ENCODE data around the gene NSRP1. TPM values are rescaled to one million over a fixed set of nuclear protein-coding genes. Genes with fewer than 3 reads are reported as not detected.
A peak's percentile ranks its signal among the peaks of the same experiment; 100 is the strongest.

Gene NSRP1
- total and polyA plus RNA-seq, 2 of the 13 experiments (the other 11 are each of a cell fraction or from before 2014, with no cell fraction given) = 7.0 to 14.3 TPM

DNA sequence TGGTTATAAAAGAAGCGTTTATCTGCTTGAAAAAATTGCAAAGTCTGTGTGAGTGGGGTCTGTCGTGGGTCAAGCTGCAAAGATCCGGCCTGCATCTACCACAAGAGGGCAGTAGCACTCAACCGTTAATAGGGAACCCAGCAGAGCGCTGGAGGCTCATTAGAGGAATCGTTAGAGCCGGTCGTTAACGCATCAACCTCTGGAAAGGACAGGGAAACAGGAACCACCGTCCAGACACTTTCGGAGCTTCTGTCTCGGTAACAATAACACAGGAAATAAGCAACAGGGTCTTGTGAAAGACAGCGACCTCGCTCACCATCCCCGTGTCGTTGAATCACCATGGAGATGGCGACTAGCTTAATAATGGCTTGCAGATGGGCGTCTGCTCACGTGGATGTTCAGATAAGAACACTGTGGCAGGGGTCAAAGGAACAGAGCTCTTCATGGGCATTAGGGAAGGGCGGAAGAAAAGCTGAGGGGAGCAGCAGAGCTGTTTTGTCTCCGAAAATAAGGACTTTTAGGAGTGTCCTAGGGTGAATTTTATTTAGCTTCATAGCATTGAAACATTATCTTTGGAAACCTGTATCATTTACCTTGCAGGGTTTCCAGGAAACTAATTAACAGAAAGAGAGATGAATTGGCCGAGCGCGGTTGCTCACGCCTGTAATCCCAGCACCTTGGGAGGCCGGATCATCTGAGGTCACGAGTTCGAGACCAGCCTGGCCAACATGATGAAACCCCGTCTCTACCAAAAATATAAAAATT lies 11.9 kb upstream of the NSRP1 start (continued):
- TF ChIP-seq NFKBIZ (CRISPR knock-in tag; IDR thresholded peaks at IDR 0.05) (no peak), JARID2 (CRISPR knock-in tag; IDR thresholded peaks at IDR 0.05; ENCODE audit: insufficient replicate concordance) (no peak), CENPT (CRISPR knock-in tag; IDR thresholded peaks at IDR 0.05; ENCODE audit: low read depth) (no peak), NFYC (CRISPR knock-in tag; IDR thresholded peaks at IDR 0.05) (no peak), NFIB (CRISPR knock-in tag; IDR thresholded peaks at IDR 0.05; ENCODE audit: borderline replicate concordance) (no peak), MTF1 (CRISPR knock-in tag; IDR thresholded peaks at IDR 0.05) (no peak), GTF2F1 (IDR thresholded peaks at IDR 0.05; ENCODE audit: low read length) (no peak), ZNF343 (CRISPR knock-in tag; IDR thresholded peaks at IDR 0.05) (no peak), ZNF367 (CRISPR knock-in tag; IDR thresholded peaks at IDR 0.05; ENCODE audit: borderline replicate concordance) (no peak), ZFP36L1 (CRISPR knock-in tag; IDR thresholded peaks at IDR 0.05) (no peak), CBX5 (CRISPR knock-in tag; IDR thresholded peaks at IDR 0.05; ENCODE audit: borderline replicate concordance) (no peak), EHMT2 (IDR thresholded peaks at IDR 0.05; ENCODE audit: borderline replicate concordance, low read depth, low read length) (no peak), ZNF496 (CRISPR knock-in tag; IDR thresholded peaks at IDR 0.05; ENCODE audit: insufficient replicate concordance) (no peak), IKZF4 (CRISPR knock-in tag; IDR thresholded peaks at IDR 0.05; ENCODE audit: borderline replicate concordance, low read depth, not compliant biosample characterization) (no peak), HNRNPUL1 (IDR thresholded peaks at IDR 0.05; ENCODE audit: low read depth, low read length) (no peak), TEAD3 (CRISPR knock-in tag; optimal IDR thresholded peaks at IDR 0.05; ENCODE audit: borderline replicate concordance) (peak; percentile 17), ZKSCAN8 (CRISPR knock-in tag; IDR thresholded peaks at IDR 0.05; ENCODE audit: borderline replicate concordance) (no peak), ARID2 (CRISPR knock-in tag; IDR thresholded peaks at IDR 0.05; ENCODE audit: borderline replicate concordance) (no peak), MTA1 (CRISPR knock-in tag; IDR thresholded peaks at IDR 0.05; ENCODE audit: borderline replicate concordance) (no peak)
- TF ChIP-seq, protein P1, sequence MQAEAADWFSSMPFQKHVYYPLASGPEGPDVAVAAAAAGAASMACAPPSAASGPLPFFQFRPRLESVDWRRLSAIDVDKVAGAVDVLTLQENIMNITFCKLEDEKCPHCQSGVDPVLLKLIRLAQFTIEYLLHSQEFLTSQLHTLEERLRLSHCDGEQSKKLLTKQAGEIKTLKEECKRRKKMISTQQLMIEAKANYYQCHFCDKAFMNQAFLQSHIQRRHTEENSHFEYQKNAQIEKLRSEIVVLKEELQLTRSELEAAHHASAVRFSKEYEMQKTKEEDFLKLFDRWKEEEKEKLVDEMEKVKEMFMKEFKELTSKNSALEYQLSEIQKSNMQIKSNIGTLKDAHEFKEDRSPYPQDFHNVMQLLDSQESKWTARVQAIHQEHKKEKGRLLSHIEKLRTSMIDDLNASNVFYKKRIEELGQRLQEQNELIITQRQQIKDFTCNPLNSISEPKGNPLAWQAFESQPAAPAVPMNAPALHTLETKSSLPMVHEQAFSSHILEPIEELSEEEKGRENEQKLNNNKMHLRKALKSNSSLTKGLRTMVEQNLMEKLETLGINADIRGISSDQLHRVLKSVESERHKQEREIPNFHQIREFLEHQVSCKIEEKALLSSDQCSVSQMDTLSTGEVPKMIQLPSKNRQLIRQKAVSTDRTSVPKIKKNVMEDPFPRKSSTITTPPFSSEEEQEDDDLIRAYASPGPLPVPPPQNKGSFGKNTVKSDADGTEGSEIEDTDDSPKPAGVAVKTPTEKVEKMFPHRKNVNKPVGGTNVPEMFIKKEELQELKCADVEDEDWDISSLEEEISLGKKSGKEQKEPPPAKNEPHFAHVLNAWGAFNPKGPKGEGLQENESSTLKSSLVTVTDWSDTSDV (CRISPR knock-in tag; IDR thresholded peaks at IDR 0.05) = no peak
- TF ChIP-seq, protein P2, sequence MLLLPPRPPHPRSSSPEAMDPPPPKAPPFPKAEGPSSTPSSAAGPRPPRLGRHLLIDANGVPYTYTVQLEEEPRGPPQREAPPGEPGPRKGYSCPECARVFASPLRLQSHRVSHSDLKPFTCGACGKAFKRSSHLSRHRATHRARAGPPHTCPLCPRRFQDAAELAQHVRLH (CRISPR knock-in tag; IDR thresholded peaks at IDR 0.05; ENCODE audit: borderline replicate concordance, low read depth) = no peak
- TF ChIP-seq, protein P3, sequence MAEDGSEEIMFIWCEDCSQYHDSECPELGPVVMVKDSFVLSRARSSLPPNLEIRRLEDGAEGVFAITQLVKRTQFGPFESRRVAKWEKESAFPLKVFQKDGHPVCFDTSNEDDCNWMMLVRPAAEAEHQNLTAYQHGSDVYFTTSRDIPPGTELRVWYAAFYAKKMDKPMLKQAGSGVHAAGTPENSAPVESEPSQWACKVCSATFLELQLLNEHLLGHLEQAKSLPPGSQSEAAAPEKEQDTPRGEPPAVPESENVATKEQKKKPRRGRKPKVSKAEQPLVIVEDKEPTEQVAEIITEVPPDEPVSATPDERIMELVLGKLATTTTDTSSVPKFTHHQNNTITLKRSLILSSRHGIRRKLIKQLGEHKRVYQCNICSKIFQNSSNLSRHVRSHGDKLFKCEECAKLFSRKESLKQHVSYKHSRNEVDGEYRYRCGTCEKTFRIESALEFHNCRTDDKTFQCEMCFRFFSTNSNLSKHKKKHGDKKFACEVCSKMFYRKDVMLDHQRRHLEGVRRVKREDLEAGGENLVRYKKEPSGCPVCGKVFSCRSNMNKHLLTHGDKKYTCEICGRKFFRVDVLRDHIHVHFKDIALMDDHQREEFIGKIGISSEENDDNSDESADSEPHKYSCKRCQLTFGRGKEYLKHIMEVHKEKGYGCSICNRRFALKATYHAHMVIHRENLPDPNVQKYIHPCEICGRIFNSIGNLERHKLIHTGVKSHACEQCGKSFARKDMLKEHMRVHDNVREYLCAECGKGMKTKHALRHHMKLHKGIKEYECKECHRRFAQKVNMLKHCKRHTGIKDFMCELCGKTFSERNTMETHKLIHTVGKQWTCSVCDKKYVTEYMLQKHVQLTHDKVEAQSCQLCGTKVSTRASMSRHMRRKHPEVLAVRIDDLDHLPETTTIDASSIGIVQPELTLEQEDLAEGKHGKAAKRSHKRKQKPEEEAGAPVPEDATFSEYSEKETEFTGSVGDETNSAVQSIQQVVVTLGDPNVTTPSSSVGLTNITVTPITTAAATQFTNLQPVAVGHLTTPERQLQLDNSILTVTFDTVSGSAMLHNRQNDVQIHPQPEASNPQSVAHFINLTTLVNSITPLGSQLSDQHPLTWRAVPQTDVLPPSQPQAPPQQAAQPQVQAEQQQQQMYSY (CRISPR knock-in tag; IDR thresholded peaks at IDR 0.05) = no peak
- TF ChIP-seq, protein P4, sequence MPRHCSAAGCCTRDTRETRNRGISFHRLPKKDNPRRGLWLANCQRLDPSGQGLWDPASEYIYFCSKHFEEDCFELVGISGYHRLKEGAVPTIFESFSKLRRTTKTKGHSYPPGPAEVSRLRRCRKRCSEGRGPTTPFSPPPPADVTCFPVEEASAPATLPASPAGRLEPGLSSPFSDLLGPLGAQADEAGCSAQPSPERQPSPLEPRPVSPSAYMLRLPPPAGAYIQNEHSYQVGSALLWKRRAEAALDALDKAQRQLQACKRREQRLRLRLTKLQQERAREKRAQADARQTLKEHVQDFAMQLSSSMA (CRISPR knock-in tag; IDR thresholded peaks at IDR 0.05) = no peak

Measured in HepG2 (cell line).